IMR-90 (cell line): ENCODE data around the gene PLEKHG5. TPM values are rescaled to one million over a fixed set of nuclear protein-coding genes. Genes with fewer than 3 reads are reported as not detected.

Experiments used
- microRNA-seq, 2 experiments: library from miRNA; stranded (forward) in 1 of 2; unstranded in 1 of 2; fragments of 10-50 nt in 1 of 2; fragments of <30 nt in 1 of 2; gene quantifications in 1 of 2; microRNA quantifications in 1 of 2; one replicate each; pipeline versions ENCODE3 to v1.1.0; 2013 to 2020; ENCODE audit not compliant: insufficient read depth in 1 of 2, insufficient read length in 1 of 2, unreplicated experiment in 1 of 2
- polyA plus RNA-seq, 3 experiments: library from polyadenylated mRNA; depleted of rRNA; stranded (reverse); fragments of >200 nt; gene quantifications; 2 replicates each; pipeline ENCODE4 v1.2.3, GENCODE V29; 2012; ENCODE audit warnings: low replicate concordance in 1 of 3
- small RNA-seq, 5 experiments: library from RNA; depleted of rRNA; stranded (forward); fragments of <200 nt; gene quantifications; one replicate each; pipeline ENCODE3, GENCODE V24; 2012
- total RNA-seq: library from RNA; depleted of rRNA; stranded (reverse); fragments of >200 nt; gene quantifications from 2 replicates; pipeline ENCODE4 v1.2.3, GENCODE V29; 2012; rRNA removed

The PLEKHG5 gene
- total and polyA plus RNA-seq, 2 of the 4 experiments (the other 2 are of a cell fraction): 4.8 to 11.6 TPM

Small RNA genes within 50 kb of the gene (microRNA-seq; reads per million reads assigned to microRNA genes)
- gene MIR4252 (ENCODE audit: insufficient read depth in 1 of 2, insufficient read length in 1 of 2, unreplicated experiment in 1 of 2) (0 reads per million in 2 experiments), gene RNU6-731P (ENCODE audit: insufficient read depth, insufficient read length) (not detected)

Small RNA genes within 50 kb of the gene (small RNA-seq; reads per million reads assigned to genes)
- gene MIR4252 (0 reads per million in 5 experiments), gene RNU6-731P (0 reads per million in 5 experiments)

Other genes with a start within 250 kb of the PLEKHG5 start
- gene HES3, start 247.5 kb downstream of the PLEKHG5 start, total RNA-seq: not detected in 2 replicates
- gene HES3, start 247.5 kb downstream of the PLEKHG5 start, polyA plus RNA-seq (2012; rRNA removed): not detected in 2 replicates
- gene GPR153, start 230.6 kb downstream of the PLEKHG5 start, total RNA-seq: 1.7 and 1.8 TPM in 2 replicates
- gene GPR153, start 230.6 kb downstream of the PLEKHG5 start, polyA plus RNA-seq (2012; rRNA removed): 5.2 and 6.5 TPM in 2 replicates
- 48.9 and 51.6 TPM in 2 replicates for gene ACOT7, start 97.9 kb downstream of the PLEKHG5 start, total RNA-seq
- gene ACOT7, start 97.9 kb downstream of the PLEKHG5 start, polyA plus RNA-seq (2012; rRNA removed): 242 and 271 TPM in 2 replicates
- gene HES2, start 71.7 kb downstream of the PLEKHG5 start, total RNA-seq: not detected in 2 replicates
- gene HES2, start 71.7 kb downstream of the PLEKHG5 start, polyA plus RNA-seq (2012; rRNA removed): not detected in 2 replicates
- under 0.01 TPM in 1 of 2 replicates, not detected in the other for gene ESPN, start 66.9 kb downstream of the PLEKHG5 start, total RNA-seq
- gene ESPN, start 66.9 kb downstream of the PLEKHG5 start, polyA plus RNA-seq (2012; rRNA removed): 0.02 and 0.03 TPM in 2 replicates
- gene TNFRSF25, start 25.5 kb downstream of the PLEKHG5 start, total RNA-seq: 0.83 and 1.3 TPM in 2 replicates
- gene TNFRSF25, start 25.5 kb downstream of the PLEKHG5 start, polyA plus RNA-seq (2012; rRNA removed): 11.2 and 14.5 TPM in 2 replicates
- gene NOL9, start 62.8 kb upstream of the PLEKHG5 start, total RNA-seq: 19.2 and 21.4 TPM in 2 replicates
- 12.4 and 13.0 TPM in 2 replicates for gene NOL9, start 62.8 kb upstream of the PLEKHG5 start, polyA plus RNA-seq (2012; rRNA removed)
- gene TAS1R1, start 63.6 kb upstream of the PLEKHG5 start, total RNA-seq: not detected in 2 replicates
- gene TAS1R1, start 63.6 kb upstream of the PLEKHG5 start, polyA plus RNA-seq (2012; rRNA removed): 0.05 and 0.10 TPM in 2 replicates
- gene ZBTB48, start 88.3 kb upstream of the PLEKHG5 start, total RNA-seq: 9.3 and 10.3 TPM in 2 replicates
- gene ZBTB48, start 88.3 kb upstream of the PLEKHG5 start, polyA plus RNA-seq (2012; rRNA removed): 17.5 and 19.7 TPM in 2 replicates
- 12.0 and 14.2 TPM in 2 replicates for gene KLHL21, start 111.2 kb upstream of the PLEKHG5 start, total RNA-seq
- 36.7 and 37.4 TPM in 2 replicates for gene KLHL21, start 111.2 kb upstream of the PLEKHG5 start, polyA plus RNA-seq (2012; rRNA removed)
- gene PHF13, start 122.1 kb upstream of the PLEKHG5 start, total RNA-seq: 7.3 and 9.4 TPM in 2 replicates
- gene PHF13, start 122.1 kb upstream of the PLEKHG5 start, polyA plus RNA-seq (2012; rRNA removed): 7.6 and 9.8 TPM in 2 replicates
- 13.9 and 14.2 TPM in 2 replicates for gene THAP3, start 133.2 kb upstream of the PLEKHG5 start, total RNA-seq
- 14.9 and 16.0 TPM in 2 replicates for gene THAP3, start 133.2 kb upstream of the PLEKHG5 start, polyA plus RNA-seq (2012; rRNA removed)
- 38.7 and 41.7 TPM in 2 replicates for gene DNAJC11, start 210.1 kb upstream of the PLEKHG5 start, total RNA-seq
- 47.8 and 48.5 TPM in 2 replicates for gene DNAJC11, start 210.1 kb upstream of the PLEKHG5 start, polyA plus RNA-seq (2012; rRNA removed)